C4-2B (cell line): ENCODE measurements around the gene LIPC.

Source experiments
- CTCF ChIP-seq: fragments of 450-650 bp; conservative IDR thresholded peaks from 2 replicates; pipeline ENCODE4 v1.5.1; 2017; ENCODE audit warnings: mild to moderate bottlenecking
- ZFX ChIP-seq: fragments of 450-650 bp; IDR thresholded peaks from 2 replicates; pipeline ENCODE4 v1.6.1; 2017

GRCh38 chr15:58392611-58393161, 39.1 kb upstream of the LIPC start:
- TF ChIP-seq CTCF (no peak), ZFX (no peak)
